GM19351 (cell line): ENCODE data around the gene UQCR11.

Source experiments
- ATAC-seq: cut with Tn5 transposase; IDR thresholded peaks from one replicate; pipeline ENCODE4 v1.9.1; 2021; ENCODE audit warnings: mild to moderate bottlenecking, moderate library complexity; ENCODE audit not compliant: unreplicated experiment

UQCR11 gene

GRCh38 chr19:1572795-1573194 is 32.5 kb downstream of the UQCR11 start:
- no peak for ATAC-seq

DNA sequence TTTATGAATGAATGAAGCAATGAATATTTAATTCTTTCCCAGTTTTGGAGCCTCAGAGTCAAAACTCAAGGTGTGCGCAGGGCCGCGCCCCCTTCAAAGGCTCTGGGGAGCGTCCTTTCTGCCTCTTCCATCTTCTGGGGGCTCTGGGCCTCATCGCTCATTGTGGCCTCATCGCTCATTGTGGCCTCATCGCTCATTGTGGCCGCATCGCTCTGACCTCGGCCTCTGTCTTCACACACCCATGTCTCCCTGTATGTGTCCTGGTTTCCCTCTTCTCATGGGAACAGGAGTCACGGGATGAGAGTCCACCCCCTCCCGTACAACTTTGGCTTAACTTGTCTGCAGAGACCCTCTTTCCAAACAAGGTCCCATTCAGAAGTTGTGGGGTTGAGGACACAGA is 33.9 kb downstream of the UQCR11 start:
- ATAC-seq = no peak

DNA sequence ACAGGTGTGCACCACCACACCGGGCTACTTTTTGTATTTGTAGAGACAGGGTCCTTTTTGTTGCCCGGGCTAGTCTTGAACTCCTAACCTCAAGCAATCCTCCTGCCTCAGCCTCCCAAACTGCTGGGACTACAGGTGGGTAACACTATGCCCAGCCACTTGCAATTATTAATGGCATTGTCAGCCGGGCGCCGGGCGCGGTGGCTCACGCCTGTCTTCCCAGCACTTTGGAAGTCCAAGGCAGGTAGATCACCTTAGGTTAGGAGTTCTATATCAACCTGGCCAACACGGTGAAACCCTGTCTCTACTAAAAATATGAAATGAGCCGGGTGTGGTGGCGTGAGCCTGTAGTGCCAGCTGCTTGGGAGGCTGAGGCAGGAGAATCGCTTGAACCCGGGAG is 34.4 kb downstream of the UQCR11 start:
- no peak for ATAC-seq

DNA sequence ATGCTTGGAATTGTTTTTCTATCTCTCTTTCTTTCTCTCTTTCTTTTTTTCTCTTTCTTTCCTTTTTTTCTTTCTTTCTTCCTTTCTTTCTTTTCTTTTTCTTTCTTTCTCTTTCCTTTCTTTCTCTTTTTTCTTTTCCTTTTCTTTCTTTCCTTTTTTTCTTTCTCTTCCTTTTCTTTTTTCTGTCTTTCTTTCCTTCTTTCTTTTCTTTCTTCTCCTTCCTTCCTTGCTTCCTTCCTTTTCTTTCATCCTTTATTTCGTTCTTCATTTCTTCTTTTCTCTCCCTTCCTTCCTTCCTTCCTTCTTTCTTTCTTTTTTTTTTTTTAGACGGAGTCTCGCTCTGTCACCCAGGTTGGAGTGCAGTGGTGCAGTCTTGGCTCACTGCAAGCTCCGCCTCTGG is 35.3 kb downstream of the UQCR11 start:
- no peak for ATAC-seq

DNA sequence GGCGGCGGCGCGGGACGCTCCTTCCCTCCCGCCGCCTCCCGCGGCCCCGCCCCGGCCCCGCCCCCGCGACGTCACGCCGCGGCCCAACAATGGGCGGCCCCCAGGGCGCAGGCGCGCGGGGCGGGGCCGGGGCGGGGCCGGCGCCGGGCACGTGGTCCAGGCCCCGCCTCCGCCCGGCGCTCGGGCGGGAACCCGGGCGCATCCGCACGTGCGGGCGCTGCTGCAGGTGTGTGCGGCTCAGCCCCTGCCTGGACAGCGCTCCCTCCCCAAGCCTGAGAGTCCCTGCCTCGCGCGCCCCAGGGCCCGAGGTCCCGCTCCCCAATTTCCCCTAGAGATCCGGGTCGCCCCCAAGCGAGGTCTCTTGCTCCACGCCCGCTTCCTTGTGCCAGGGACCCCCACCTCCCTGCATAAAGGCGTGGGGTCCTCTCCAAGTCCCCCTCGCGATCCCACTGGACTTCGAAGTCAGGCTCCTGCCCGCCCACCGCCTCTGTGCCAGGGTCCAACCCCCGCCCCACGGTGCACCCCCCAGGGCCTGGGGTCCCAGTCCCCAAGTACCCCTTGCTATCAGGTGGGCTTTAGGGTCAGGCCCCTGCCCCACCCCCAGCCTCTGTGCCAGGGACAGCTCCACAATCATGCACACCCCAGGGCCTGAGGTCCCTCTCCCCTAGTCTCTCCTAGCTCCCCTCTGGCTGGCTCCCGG is 36.8 kb downstream of the UQCR11 start, which contains the start of gene MEX3D:
Gene MEX3D (minus strand): TSS at position 6 of the 700 bp plus-strand sequence. CDS start 267 bp downstream, outside the sequence.
- no peak for ATAC-seq

DNA sequence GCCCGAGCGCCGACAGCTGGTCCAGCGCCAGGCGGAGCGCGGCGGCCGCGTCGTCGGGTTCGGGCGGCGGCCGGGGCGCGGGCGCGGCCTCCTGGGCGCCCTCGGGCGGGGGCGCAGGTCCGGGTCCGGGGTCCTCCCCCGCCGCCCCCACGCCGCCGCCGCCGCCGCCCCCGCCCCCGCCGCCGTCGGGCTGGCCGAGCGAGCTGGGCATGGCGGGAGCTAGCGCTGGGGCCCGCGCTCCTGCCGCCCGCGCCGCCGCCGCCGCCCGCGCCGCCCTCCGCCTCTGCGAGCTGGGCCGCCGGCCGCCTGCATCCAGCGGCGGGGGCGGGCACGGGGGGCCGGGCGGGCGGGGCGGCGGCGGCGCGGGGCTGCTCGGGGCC is 37.4 kb downstream of the UQCR11 start:
- no peak for ATAC-seq

GRCh38 chr19:1567116-1567847 is 38.0 kb downstream of the UQCR11 start:
- no peak for ATAC-seq

GRCh38 chr19:1566392-1567115 is 38.7 kb downstream of the UQCR11 start:
- ATAC-seq = no peak

DNA sequence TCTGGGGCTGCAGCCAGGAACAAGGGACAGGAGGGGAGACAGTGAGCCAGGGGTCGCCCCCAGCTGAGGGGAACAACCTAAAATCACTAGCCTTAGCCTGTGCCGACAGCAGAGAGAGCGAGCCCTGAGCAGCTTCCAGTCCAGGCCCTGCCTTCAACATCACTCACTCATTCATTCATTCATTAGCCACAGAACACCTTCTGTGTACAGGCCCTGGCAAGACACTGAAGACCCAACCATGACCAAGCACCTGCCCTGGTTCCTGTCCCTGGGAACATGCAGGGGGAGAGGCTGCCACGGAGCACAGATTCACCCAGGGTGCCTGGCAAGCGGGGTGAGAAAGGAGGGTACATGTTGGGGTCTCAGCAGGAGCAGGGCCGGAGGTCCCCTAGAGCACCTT is 42.0 kb downstream of the UQCR11 start:
- ATAC-seq = no peak

GRCh38 chr19:1561236-1561842 is 43.9 kb downstream of the UQCR11 start:
- ATAC-seq = no peak

DNA sequence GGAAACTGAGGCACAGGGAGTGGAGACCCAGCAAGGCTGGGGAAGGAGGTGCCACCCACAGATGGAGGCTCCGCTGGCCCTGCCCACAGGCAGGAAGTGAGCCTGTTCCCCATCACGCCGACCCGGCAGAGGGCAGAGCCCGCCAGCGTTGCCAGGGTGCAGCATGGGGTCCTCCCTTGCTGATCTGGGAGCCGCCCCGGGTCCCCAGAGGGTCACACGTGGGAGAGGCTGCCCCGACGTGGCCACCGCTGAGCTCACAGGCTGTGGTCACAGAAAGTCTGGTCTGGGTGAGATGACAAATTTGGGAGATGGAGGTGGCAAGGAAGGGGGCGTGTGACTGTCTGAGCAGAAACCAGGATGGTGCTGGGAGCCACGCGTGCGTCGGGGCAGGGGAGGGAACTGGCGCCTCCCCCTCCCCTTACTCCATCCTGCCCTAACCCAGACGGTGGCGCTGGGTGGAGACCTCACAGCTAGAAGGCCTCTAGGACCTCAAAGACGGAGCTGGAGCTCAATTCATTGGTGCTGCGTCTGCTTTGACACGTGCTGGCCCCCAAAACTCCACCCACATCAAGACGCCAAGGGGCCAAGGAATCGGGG is 44.9 kb downstream of the UQCR11 start:
- no peak for ATAC-seq

- ATAC-seq = no peak
Observed at GRCh38 chr19:1558552-1558951, 46.7 kb downstream of the UQCR11 start.

DNA sequence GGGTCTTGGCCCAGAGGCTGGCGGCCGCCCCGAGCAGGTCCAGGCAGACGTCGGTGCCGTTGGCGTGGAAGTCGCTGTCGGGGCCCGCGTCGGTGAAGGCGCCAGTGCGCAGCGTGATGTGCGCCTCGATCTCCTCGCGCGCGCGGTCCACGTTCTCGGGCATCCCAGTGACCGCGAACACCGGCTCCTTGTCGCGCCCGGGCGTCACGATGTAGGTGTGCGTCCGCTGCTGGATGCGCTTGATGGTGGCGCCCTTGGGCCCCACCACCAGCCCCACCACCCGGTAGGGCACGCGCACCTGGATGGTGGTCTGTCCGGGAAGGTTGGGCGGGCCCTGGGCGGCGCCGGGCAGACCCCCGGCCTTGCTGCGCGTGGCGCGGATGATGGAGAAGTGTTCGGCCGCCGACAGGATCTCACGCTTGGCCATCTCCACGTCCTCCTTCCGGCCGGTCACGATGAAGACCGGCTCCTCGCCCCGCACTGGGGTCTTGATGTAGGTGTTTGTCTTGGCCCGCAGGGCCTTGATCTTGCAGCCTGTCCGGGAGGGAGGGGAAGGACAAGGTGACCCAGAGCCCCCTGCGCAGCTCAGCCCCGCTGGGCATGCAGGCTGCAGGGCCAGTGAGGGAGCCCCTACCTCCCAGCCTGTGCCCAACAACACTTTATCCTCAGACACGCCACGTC is 48.7 kb downstream of the UQCR11 start:
- no peak for ATAC-seq

DNA sequence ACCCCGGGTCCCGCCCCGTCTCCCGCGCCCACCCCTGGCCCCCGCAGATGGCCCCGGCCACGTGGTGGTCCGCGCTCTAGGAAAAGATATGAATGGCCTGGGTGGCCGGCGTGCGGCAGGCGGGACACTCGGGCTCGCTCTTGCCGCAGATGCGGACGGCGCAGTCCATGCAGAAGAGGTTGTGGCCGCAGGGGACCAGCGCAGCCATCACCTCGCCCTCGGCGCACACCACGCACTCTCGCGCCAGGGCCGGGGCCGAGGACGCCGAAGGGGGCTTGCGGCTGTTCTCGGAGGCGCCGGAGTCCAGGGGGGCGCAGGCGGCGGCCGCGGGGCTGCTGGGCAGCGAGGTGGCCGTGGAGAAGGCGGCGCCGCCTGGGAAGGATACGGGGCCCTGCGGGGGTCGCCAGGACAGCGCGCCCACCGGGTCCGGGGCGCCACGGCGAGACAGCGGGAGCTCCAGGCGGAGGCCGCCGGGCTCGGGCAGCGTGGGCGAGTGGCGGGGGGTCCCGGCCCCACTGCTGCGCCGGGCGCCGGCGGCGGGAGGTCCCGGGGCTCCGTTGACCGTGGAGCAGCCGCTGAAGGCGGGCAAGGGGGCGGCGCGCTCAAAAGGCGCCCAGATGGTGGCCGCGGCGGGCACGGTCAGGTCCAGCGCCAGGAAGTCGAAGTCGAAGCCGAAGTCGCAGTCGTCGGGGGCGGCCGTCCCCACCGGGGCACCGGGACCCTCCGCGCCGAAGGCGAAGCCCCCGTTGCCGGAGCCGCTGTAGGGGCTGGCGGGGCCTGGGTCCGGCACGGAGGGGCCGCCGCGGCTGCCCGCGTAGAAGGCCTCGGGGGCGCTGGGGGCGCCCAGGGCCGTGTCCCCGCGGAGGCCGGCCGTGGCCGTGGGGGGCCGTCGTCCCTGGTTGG is 49.5 kb downstream of the UQCR11 start:
- no peak for ATAC-seq

- no peak for ATAC-seq
Observed at GRCh38 chr19:1554968-1555367, 50.3 kb downstream of the UQCR11 start.

GRCh38 chr19:1553415-1553814 is 51.8 kb downstream of the UQCR11 start:
- no peak for ATAC-seq

DNA sequence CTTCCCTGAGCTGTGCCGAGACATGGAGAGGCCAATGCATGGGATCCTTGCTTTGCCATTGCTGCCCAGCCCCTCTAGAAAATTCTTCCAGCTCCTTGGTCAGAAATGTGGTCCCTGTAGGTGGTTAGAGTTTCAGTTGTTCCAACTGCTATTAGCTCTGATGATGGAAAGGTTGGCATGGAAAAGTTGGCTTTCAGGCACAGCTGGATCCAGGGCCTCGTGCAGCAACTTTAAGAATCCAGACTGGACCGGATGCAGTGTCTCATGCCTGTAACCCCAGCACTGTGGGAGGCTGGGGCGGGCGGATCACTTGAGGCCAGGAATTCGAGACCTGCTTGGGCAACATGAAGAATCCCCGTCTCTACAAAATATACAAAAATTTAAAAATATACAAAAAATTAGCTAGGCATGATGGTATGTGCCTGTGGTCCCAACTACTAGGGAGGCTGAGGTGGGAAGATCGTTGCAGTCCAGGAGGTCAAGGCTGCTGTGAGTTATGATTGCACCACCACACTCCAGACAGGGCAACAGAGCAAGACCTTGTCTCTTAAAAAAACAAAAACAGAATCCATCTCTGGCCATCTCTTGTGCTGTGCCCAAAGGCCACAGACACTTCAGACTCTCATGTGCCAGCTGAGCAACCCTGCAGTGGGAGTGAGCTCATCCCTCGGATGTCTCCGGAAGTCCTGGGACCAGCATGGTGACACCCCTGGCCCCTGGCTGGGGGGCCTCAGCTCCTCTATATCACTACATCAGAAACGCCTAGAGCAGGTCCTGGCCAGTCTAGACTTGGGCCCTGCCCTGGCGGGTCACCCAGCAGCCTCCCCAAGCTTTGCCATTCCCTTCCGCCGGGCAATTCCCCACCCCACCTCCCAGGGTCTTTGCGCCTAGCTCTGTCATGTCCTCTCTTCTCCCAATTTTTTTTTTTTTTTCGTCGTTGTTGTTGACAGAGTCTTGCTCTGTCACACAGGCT is 53.9 kb downstream of the UQCR11 start:
- no peak for ATAC-seq

DNA sequence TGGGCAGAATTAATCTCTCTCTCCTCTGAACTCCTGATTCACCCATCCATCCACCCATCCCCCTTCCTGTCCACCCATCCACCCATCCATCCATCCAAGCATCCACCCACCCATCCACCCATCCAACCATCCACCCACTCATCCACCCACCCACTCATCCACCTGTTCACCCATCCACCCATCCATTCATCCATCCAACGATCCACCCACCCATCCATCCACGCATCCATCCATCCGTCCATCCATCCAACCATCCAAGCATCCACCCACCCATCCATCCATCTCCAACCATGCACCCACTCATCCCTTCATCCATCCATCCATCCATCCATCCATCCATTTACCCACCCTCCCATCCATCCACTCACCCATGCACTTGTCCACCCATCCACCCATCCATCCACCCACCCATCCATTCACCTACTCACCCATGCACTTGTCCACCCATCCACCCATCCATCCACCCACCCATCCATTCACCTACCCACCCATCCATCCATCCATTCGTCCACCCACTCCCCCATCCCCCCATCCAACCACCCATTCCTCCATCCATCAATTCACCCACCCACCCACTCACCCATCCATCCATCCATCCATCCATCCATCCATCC is 55.8 kb downstream of the UQCR11 start:
- no peak for ATAC-seq
